H9 (cell line): ENCODE data around the gene DLK1. TPM values are rescaled to one million over a fixed set of nuclear protein-coding genes. Genes with fewer than 3 reads are reported as not detected.

Experiments used
- DNase-seq: peaks from one replicate; pipeline ENCODE4 v3.0.0-alpha.2; 2017
- H2AFZ ChIP-seq: one replicate; pipeline ENCODE4 v1.6.1; 2013; ENCODE audit warnings: mild to moderate bottlenecking, low read length, control low read depth, moderate library complexity
- H2AK5ac ChIP-seq: 2 replicates; pipeline ENCODE4 v1.6.1; 2013; ENCODE audit warnings: low read length, control low read depth, mixed read lengths; ENCODE audit not compliant: insufficient read length
- H2BK120ac ChIP-seq: one replicate; pipeline ENCODE4 v1.6.1; 2013; ENCODE audit warnings: low read depth, mild to moderate bottlenecking, low read length, control low read depth, inconsistent platforms; ENCODE audit not compliant: poor library complexity, severe bottlenecking
- H2BK12ac ChIP-seq: 2 replicates; pipeline ENCODE4 v1.6.1; 2013; ENCODE audit warnings: low read length, control low read depth, mixed read lengths, low read depth; ENCODE audit not compliant: insufficient read length
- H2BK15ac ChIP-seq: 2 replicates; pipeline ENCODE4 v1.6.1; 2013; ENCODE audit warnings: low read depth, low read length, control low read depth
- H2BK20ac ChIP-seq: one replicate; pipeline ENCODE4 v1.6.1; 2013; ENCODE audit warnings: low read depth, mild to moderate bottlenecking, low read length, control low read depth, inconsistent platforms; ENCODE audit not compliant: poor library complexity, severe bottlenecking
- H2BK5ac ChIP-seq: 2 replicates; pipeline ENCODE4 v1.6.1; 2013; ENCODE audit warnings: low read length, control low read depth, mixed read lengths; ENCODE audit not compliant: insufficient read length
- H3K14ac ChIP-seq: 2 replicates; pipeline ENCODE4 v1.6.1; 2013; ENCODE audit warnings: low read length, control low read depth; ENCODE audit not compliant: insufficient read depth
- H3K18ac ChIP-seq: 2 replicates; pipeline ENCODE4 v1.6.1; 2013; ENCODE audit warnings: low read depth, mild to moderate bottlenecking, mixed read lengths, low read length, control low read depth; ENCODE audit not compliant: insufficient read length
- H3K23ac ChIP-seq: 2 replicates; pipeline ENCODE4 v1.6.1; 2013; ENCODE audit warnings: low read length, control low read depth, mixed read lengths, low read depth; ENCODE audit not compliant: insufficient read length
- H3K23me2 ChIP-seq: 2 replicates; pipeline ENCODE4 v1.6.1; 2013; ENCODE audit warnings: low read depth, mild to moderate bottlenecking, mixed read lengths, low read length, control low read depth; ENCODE audit not compliant: insufficient read length, poor library complexity, severe bottlenecking
- H3K27ac ChIP-seq: 2 replicates; pipeline ENCODE4 v1.5.1; 2013; ENCODE audit warnings: low read length, control low read depth, mixed read lengths, low read depth; ENCODE audit not compliant: insufficient read length
- H3K27me3 ChIP-seq: 2 replicates; pipeline ENCODE4 v1.6.1; 2013; ENCODE audit warnings: low read length, control low read depth, inconsistent platforms; ENCODE audit not compliant: insufficient read depth
- H3K4ac ChIP-seq: 2 replicates; pipeline ENCODE4 v1.6.1; 2013; ENCODE audit warnings: low read depth, mild to moderate bottlenecking, control low read depth, inconsistent platforms, low read length, moderate library complexity
- H3K4me1 ChIP-seq: 2 replicates; pipeline ENCODE4 v1.6.1; 2013; ENCODE audit warnings: low read length, control low read depth, inconsistent platforms; ENCODE audit not compliant: insufficient read depth
- H3K4me2 ChIP-seq: 2 replicates; pipeline ENCODE4 v1.6.1; 2013; ENCODE audit warnings: low read length, control low read depth, mixed read lengths; ENCODE audit not compliant: insufficient read length, insufficient read depth
- H3K56ac ChIP-seq: 2 replicates; pipeline ENCODE4 v1.6.1; 2013; ENCODE audit warnings: low read depth, mild to moderate bottlenecking, mixed read lengths, low read length, control low read depth; ENCODE audit not compliant: insufficient read length
- H3K79me1 ChIP-seq: 2 replicates; pipeline ENCODE4 v1.6.1; 2013; ENCODE audit warnings: low read depth, mild to moderate bottlenecking, moderate library complexity, low read length, control low read depth, inconsistent platforms; ENCODE audit not compliant: insufficient read depth, poor library complexity, severe bottlenecking
- H3K79me2 ChIP-seq: 2 replicates; pipeline ENCODE4 v1.6.1; 2013; ENCODE audit warnings: low read length, control low read depth, inconsistent platforms; ENCODE audit not compliant: insufficient read depth
- H3K9ac ChIP-seq: 2 replicates; pipeline ENCODE4 v1.6.1; 2013; ENCODE audit warnings: low read length, control low read depth, mixed read lengths; ENCODE audit not compliant: insufficient read length; ENCODE audit errors: extremely low read depth
- H3K9me3 ChIP-seq: one replicate; pipeline ENCODE4 v1.6.1; 2013; ENCODE audit warnings: low read depth, low read length, inconsistent platforms; ENCODE audit not compliant: control insufficient read depth
- H3T11ph ChIP-seq: one replicate; pipeline ENCODE4 v1.6.1; 2013; ENCODE audit warnings: mild to moderate bottlenecking, low read length, control low read depth, inconsistent platforms
- H4K20me1 ChIP-seq: one replicate; pipeline ENCODE4 v1.6.1; 2013; ENCODE audit not compliant: control insufficient read depth, insufficient read length, insufficient read depth
- H4K5ac ChIP-seq: 2 replicates; pipeline ENCODE4 v1.6.1; 2013; ENCODE audit warnings: low read depth, mild to moderate bottlenecking, mixed read lengths, low read length, control low read depth; ENCODE audit not compliant: insufficient read length
- H4K8ac ChIP-seq: replicated peaks from 2 replicates; pipeline ENCODE4 v1.6.1; 2013; ENCODE audit warnings: low read length, control low read depth, mixed read lengths, low read depth; ENCODE audit not compliant: insufficient read length
- H4K91ac ChIP-seq: 2 replicates; pipeline ENCODE4 v1.6.1; 2013; ENCODE audit warnings: low read depth, mild to moderate bottlenecking, moderate library complexity, mixed read lengths, low read length, control low read depth; ENCODE audit not compliant: insufficient read length
- H3K27ac Mint-ChIP-seq, 3 experiments: 2 replicates in 2 of 3; 3 replicates in 1 of 3; pipeline ENCODE4 v1.8.0; 2020 to 2021; ENCODE audit warnings: mixed read lengths in 3 of 3, mild to moderate bottlenecking in 1 of 3, moderate library complexity in 1 of 3
- H3K27me3 Mint-ChIP-seq: 2 replicates; pipeline ENCODE4 v1.8.0; 2021; ENCODE audit warnings: low read depth, mild to moderate bottlenecking, moderate library complexity, mixed read lengths
- H3K36me3 Mint-ChIP-seq, 3 experiments: 2 replicates in 2 of 3; 3 replicates in 1 of 3; pipeline ENCODE4 v1.8.0; 2020 to 2021; ENCODE audit warnings: low read depth in 3 of 3, mixed read lengths in 3 of 3; ENCODE audit not compliant: insufficient read depth in 1 of 3
- H3K4me1 Mint-ChIP-seq, 2 experiments: 2 replicates each; pipeline ENCODE4 v1.8.0; 2020; ENCODE audit warnings: mixed read lengths in 2 of 2
- H3K4me3 Mint-ChIP-seq, 2 experiments: 2 replicates in 1 of 2; 3 replicates in 1 of 2; pipeline ENCODE4 v1.8.0; 2020 to 2021; ENCODE audit warnings: mild to moderate bottlenecking in 2 of 2, mixed read lengths in 2 of 2, moderate library complexity in 1 of 2
- H3K9me3 Mint-ChIP-seq, 2 experiments: 2 replicates in 1 of 2; 3 replicates in 1 of 2; pipeline ENCODE4 v1.8.0; 2020; ENCODE audit warnings: mild to moderate bottlenecking in 2 of 2, mixed read lengths in 2 of 2, moderate library complexity in 1 of 2
- WGBS: extraction: QIAGEN DNeasy Blood & Tissue Kit; methylation state at CpG from one replicate; pipeline ENCODE4 v1.1.7; 2013; ENCODE audit warnings: missing lambda C conversion rate, low lambda C conversion rate, mixed read lengths; ENCODE audit not compliant: insufficient read length; ENCODE audit errors: extremely low coverage; 5-methylcytosine and 5-hydroxymethylcytosine counted together
- total RNA-seq: library from RNA; stranded (reverse); gene quantifications from 2 replicates; pipeline ENCODE4 v1.2.1, GENCODE V29; 2021
- TF ChIP-seq, protein P1 (sequence below): fragments of 200-600 bp; sonication (generic); conservative IDR thresholded peaks from 3 replicates; pipeline ENCODE4 v1.8.0; 2021; ENCODE audit warnings: antibody characterized with exemption, mild to moderate bottlenecking

DLK1 gene
- total RNA-seq, 1 experiment from 2014 or later: 2.8 TPM

DNA sequence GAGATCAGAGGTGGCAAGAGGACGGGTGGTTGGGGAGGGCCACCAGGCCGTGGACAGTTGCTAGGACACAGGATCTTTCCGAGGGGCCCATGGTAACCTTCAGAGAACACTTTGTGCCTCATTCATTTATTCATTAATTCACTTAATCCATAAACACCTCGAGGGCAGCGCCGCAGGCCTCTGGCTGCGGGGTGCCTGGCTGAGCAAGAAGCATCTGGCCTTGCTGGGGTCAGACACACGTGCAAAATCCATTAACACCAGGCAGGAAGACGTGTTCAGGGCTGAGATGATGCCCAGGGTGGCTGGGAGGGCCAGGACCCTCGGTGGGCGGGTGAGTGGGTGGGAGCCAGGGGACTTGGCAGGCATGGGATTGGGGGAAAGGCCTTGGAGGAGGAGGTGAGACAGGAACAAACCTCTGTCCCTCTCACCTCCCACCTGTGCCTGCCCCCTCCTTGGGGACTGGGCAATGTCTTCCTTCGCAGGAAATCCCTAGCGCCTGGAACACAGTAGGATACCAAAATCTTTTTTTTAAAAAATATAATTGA, 6.6 kb upstream of the DLK1 start:
- Histone ChIP-seq H2BK120ac (no peak overlapping the region), H3K79me1 (no peaks in the 10 kb centered on the region), H4K20me1 (no peaks in the 10 kb centered on the region), H2BK12ac (no peak overlapping the region), H4K8ac (no peak overlapping the region), H4K5ac (no peak overlapping the region), H3K4me2 (no peak overlapping the region), H3K56ac (no peak overlapping the region), H3K23ac (no peak overlapping the region), H3K14ac (no peak overlapping the region), H3K9ac (no peak overlapping the region), H3K27ac (no peak overlapping the region), H3T11ph (no peak overlapping the region), H3K27me3 (no peaks in the 10 kb centered on the region), H2BK5ac (no peak overlapping the region), H3K9me3 (no peaks in the 10 kb centered on the region), H2BK15ac (no peak overlapping the region), H3K79me2 (no peaks in the 10 kb centered on the region), H3K4ac (no peak overlapping the region), H2AK5ac (no peak overlapping the region), H2BK20ac (no peak overlapping the region), H2AFZ (no peak overlapping the region), H3K18ac (no peak overlapping the region), H3K23me2 (no peaks in the 10 kb centered on the region), H4K91ac (no peak overlapping the region), H3K4me1 (no peaks in the 10 kb centered on the region)
- TF ChIP-seq, protein P1, sequence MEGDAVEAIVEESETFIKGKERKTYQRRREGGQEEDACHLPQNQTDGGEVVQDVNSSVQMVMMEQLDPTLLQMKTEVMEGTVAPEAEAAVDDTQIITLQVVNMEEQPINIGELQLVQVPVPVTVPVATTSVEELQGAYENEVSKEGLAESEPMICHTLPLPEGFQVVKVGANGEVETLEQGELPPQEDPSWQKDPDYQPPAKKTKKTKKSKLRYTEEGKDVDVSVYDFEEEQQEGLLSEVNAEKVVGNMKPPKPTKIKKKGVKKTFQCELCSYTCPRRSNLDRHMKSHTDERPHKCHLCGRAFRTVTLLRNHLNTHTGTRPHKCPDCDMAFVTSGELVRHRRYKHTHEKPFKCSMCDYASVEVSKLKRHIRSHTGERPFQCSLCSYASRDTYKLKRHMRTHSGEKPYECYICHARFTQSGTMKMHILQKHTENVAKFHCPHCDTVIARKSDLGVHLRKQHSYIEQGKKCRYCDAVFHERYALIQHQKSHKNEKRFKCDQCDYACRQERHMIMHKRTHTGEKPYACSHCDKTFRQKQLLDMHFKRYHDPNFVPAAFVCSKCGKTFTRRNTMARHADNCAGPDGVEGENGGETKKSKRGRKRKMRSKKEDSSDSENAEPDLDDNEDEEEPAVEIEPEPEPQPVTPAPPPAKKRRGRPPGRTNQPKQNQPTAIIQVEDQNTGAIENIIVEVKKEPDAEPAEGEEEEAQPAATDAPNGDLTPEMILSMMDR: no peak
- no peak for DNase-seq
- Mint-ChIP-seq H3K4me3 (no peak overlapping the region), H3K9me3 (no peaks in the 10 kb centered on the region; a peak in 1 of 5 replicates), H3K27me3 (peaks cover 48% of the 10 kb centered on the region), H3K27ac (no peak overlapping the region), H3K36me3 (no peaks in the 10 kb centered on the region), H3K4me1 (peaks cover 19 to 45% of the 10 kb centered on the region in 2 experiments)
- WGBS: no CpG with 5 or more reads among the region's 13 CpGs
